Caco-2 (cell line): ENCODE results near the gene PTPRN2. TPM values are rescaled to one million over a fixed set of nuclear protein-coding genes. Genes with fewer than 3 reads are reported as not detected.

Experiments used
- BruUV-seq: library from RNA; stranded (reverse); fragments of 400-500 nt; replicated peaks from 2 replicates; lab custom pipeline; 2021; lab: Mats Ljungman, UMichigan
- CTCF ChIA-PET: fragments of 300-600 bp; sonication (Branson Sonifier 250); formaldehyde crosslinking; loops from one replicate; lab custom pipeline; 2022; ENCODE audit warnings: antibody characterized with exemption; lab: Charles Lee
- POLR2A ChIA-PET: fragments of 300-600 bp; sonication (Branson Sonifier 250); formaldehyde crosslinking; loops from one replicate; lab custom pipeline; 2022; ENCODE audit warnings: antibody characterized with exemption; lab: Charles Lee
- DNase-seq, 2 experiments: peaks; one replicate each; pipeline versions ENCODE4 v3.0.0 to v3.0.0-alpha.2; 2020 to 2022
- H3K27me3 ChIP-seq: replicated peaks from 2 replicates; pipeline ENCODE4 v1.6.0; 2011; ENCODE audit warnings: low read length; ENCODE audit not compliant: control insufficient read depth, insufficient read depth
- H3K36me3 ChIP-seq: 2 replicates; pipeline ENCODE4 v1.5.1; 2011; ENCODE audit warnings: low read length; ENCODE audit not compliant: control insufficient read depth, insufficient read depth
- H3K4me1 ChIP-seq: fragments of 250-450 bp; sonication (Bioruptor Pico); 2 replicates; pipeline ENCODE4 v1.5.1; 2020; ENCODE audit warnings: mild to moderate bottlenecking
- H3K4me3 ChIP-seq: 2 replicates; pipeline ENCODE4 v1.5.1; 2011; ENCODE audit warnings: low read depth, mild to moderate bottlenecking, control low read depth, low read length
- H3K9me3 ChIP-seq: fragments of 250-450 bp; sonication (Bioruptor Pico); 2 replicates; pipeline ENCODE4 v1.5.1; 2020; ENCODE audit warnings: mild to moderate bottlenecking, moderate library complexity
- H3K27ac Mint-ChIP-seq: one replicate; pipeline ENCODE4 v1.8.0; 2022; ENCODE audit warnings: mixed read lengths; ENCODE audit not compliant: unreplicated experiment
- H3K27me3 Mint-ChIP-seq: one replicate; pipeline ENCODE4 v1.8.0; 2022; ENCODE audit warnings: mixed read lengths; ENCODE audit not compliant: insufficient read depth, unreplicated experiment
- H3K36me3 Mint-ChIP-seq: one replicate; pipeline ENCODE4 v1.8.0; 2022; ENCODE audit warnings: mild to moderate bottlenecking, mixed read lengths; ENCODE audit not compliant: insufficient read depth, unreplicated experiment
- H3K4me1 Mint-ChIP-seq: one replicate; pipeline ENCODE4 v1.8.0; 2022; ENCODE audit warnings: low read depth, mixed read lengths; ENCODE audit not compliant: unreplicated experiment
- H3K4me3 Mint-ChIP-seq: one replicate; pipeline ENCODE4 v1.8.0; 2022; ENCODE audit warnings: mild to moderate bottlenecking, moderate library complexity, mixed read lengths; ENCODE audit not compliant: unreplicated experiment
- H3K9me3 Mint-ChIP-seq: one replicate; pipeline ENCODE4 v1.8.0; 2022; ENCODE audit warnings: mixed read lengths; ENCODE audit not compliant: unreplicated experiment
- intact Hi-C: fragments of 100-400 bp; cut with micrococcal nuclease; formaldehyde crosslinking; loops from one replicate; pipeline ENCODE4 v1.10.0; 2022; ENCODE audit not compliant: unreplicated experiment
- total RNA-seq: library from RNA; stranded (reverse); gene quantifications from 2 replicates; pipeline ENCODE4 v1.2.3, GENCODE V29; 2022
- TF ChIP-seq, protein P1 (sequence below), 2 experiments: fragments of 200-600 bp in 1 of 2; IDR thresholded peaks; 1 replicate in 1 of 2; 2 replicates in 1 of 2; pipeline versions ENCODE4 v1.5.1 to v1.8.0; 2011 to 2022; ENCODE audit warnings: antibody characterized with exemption in 1 of 2, control low read depth in 1 of 2, inconsistent platforms in 1 of 2, low read depth in 1 of 2, low read length in 1 of 2, mild to moderate bottlenecking in 1 of 2, moderate library complexity in 1 of 2; ENCODE audit not compliant: insufficient read depth in 1 of 2, severe bottlenecking in 1 of 2, unreplicated experiment in 1 of 2

Gene PTPRN2
- total RNA-seq, 1 experiment from 2014 or later = 1.4 TPM

GRCh38 chr7:158093156-158093796 is 494.3 kb downstream of the PTPRN2 start:
- Histone ChIP-seq H3K27me3 (no peaks in the 10 kb centered on the region), H3K36me3 (no peaks in the 10 kb centered on the region), H3K9me3 (no peaks in the 10 kb centered on the region), H3K4me1 (no peaks in the 10 kb centered on the region), H3K4me3 (no peak overlapping the region)
- TF ChIP-seq, protein P1, sequence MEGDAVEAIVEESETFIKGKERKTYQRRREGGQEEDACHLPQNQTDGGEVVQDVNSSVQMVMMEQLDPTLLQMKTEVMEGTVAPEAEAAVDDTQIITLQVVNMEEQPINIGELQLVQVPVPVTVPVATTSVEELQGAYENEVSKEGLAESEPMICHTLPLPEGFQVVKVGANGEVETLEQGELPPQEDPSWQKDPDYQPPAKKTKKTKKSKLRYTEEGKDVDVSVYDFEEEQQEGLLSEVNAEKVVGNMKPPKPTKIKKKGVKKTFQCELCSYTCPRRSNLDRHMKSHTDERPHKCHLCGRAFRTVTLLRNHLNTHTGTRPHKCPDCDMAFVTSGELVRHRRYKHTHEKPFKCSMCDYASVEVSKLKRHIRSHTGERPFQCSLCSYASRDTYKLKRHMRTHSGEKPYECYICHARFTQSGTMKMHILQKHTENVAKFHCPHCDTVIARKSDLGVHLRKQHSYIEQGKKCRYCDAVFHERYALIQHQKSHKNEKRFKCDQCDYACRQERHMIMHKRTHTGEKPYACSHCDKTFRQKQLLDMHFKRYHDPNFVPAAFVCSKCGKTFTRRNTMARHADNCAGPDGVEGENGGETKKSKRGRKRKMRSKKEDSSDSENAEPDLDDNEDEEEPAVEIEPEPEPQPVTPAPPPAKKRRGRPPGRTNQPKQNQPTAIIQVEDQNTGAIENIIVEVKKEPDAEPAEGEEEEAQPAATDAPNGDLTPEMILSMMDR (IDR thresholded peaks at IDR 0.05; ENCODE audit: insufficient read depth in 1 of 2, low read depth in 1 of 2, low read length in 1 of 2, severe bottlenecking in 1 of 2, unreplicated experiment in 1 of 2) = no peak
- Mint-ChIP-seq H3K4me1 (no peaks in the 10 kb centered on the region), H3K27me3 (no peaks in the 10 kb centered on the region), H3K27ac (no peak overlapping the region), H3K9me3 (peaks cover 30% of the 10 kb centered on the region), H3K4me3 (no peak overlapping the region), H3K36me3 (no peaks in the 10 kb centered on the region)
- ChIA-PET CTCF (no interaction called here), POLR2A (no interaction called here)
- intact Hi-C loops = no loop called here
- peak in 1 of 2 experiments; percentile 13 for DNase-seq
- BruUV-seq = no TSS peak

- H3K27me3 ChIP-seq = no peaks in the 10 kb centered on the region
- CTCF ChIA-PET = no interaction called here
- no peak overlapping the region for H3K4me3 ChIP-seq
- H3K27me3 Mint-ChIP-seq = no peaks in the 10 kb centered on the region
- DNase-seq = peak in 1 of 2 experiments; percentile 7
- intact Hi-C loops = no loop called here
- no peaks in the 10 kb centered on the region for H3K4me1 Mint-ChIP-seq
- no peak overlapping the region for H3K27ac Mint-ChIP-seq
- peaks cover 6% of the 10 kb centered on the region; the same call in 1 of the 2 replicates for H3K9me3 ChIP-seq
- H3K36me3 Mint-ChIP-seq = no peaks in the 10 kb centered on the region
- H3K9me3 Mint-ChIP-seq = peaks cover 38% of the 10 kb centered on the region
- no TSS peak for BruUV-seq
- H3K4me3 Mint-ChIP-seq = no peak overlapping the region
- TF ChIP-seq, protein P1 (IDR thresholded peaks at IDR 0.05; ENCODE audit: insufficient read depth in 1 of 2, low read depth in 1 of 2, low read length in 1 of 2, severe bottlenecking in 1 of 2, unreplicated experiment in 1 of 2) = no peak
- no peaks in the 10 kb centered on the region for H3K36me3 ChIP-seq
- POLR2A ChIA-PET = no interaction called here
- no peaks in the 10 kb centered on the region for H3K4me1 ChIP-seq
Observed at GRCh38 chr7:158087196-158087595, 500.4 kb downstream of the PTPRN2 start.

DNA sequence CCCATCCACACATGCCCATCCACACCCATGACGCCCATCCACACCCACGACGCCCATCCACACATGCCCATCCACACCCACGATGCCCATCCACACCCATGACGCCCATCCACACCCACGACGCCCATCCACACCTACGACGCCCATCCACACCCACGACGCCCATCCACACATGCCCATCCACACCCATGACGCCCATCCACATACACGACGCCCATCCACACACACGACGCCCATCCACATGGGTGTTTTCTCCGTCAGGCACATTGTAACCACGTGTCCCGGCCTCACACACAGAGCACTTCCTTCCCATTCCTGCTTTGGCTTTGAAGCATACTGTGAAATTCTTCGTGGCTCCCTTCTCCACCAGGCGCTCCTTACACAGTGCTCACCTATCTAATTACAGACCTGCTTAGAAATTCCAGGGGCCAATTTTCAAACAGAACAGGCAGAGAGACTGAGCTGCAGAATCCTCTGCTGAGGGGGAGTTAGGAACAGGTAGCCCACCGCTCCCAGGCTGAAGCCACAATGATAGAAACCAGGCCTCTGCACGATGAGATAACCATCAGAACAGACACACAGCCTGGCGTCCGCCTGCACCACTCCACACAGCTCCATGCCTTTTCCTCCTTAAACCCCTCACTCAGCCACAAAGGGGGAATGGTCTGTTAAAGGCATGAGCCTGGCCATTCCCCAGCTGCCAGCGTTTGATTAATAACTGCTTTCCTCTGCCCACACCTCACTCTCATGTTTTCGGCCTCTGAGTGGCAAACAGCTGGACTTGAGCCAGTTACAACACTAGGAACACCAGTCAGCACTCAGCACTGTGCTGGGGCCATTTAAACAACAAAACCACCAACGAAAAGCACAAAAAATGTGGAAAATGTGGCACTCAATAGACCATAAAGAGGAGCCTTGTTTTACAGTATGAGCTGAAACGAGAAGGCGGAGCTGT is 501.6 kb downstream of the PTPRN2 start:
- H3K4me1 Mint-ChIP-seq = no peaks in the 10 kb centered on the region
- peaks cover 28% of the 10 kb centered on the region for H3K9me3 Mint-ChIP-seq
- DNase-seq = peak in 1 of 2 experiments; percentile 9
- no peaks in the 10 kb centered on the region for H3K4me1 ChIP-seq
- no peak overlapping the region for H3K4me3 Mint-ChIP-seq
- peaks cover 6% of the 10 kb centered on the region; the same call in 1 of the 2 replicates for H3K9me3 ChIP-seq
- H3K27me3 Mint-ChIP-seq = no peaks in the 10 kb centered on the region
- H3K36me3 Mint-ChIP-seq = no peaks in the 10 kb centered on the region
- H3K27me3 ChIP-seq = no peaks in the 10 kb centered on the region
- no peaks in the 10 kb centered on the region for H3K36me3 ChIP-seq
- H3K4me3 ChIP-seq = no peak overlapping the region
- ChIA-PET CTCF (no interaction called here), POLR2A (no interaction called here)
- H3K27ac Mint-ChIP-seq = no peak overlapping the region
- BruUV-seq = no TSS peak
- intact Hi-C loops = no loop called here
- TF ChIP-seq, protein P1 (IDR thresholded peaks at IDR 0.05; ENCODE audit: insufficient read depth in 1 of 2, low read depth in 1 of 2, low read length in 1 of 2, severe bottlenecking in 1 of 2, unreplicated experiment in 1 of 2) = no peak
